A204.1 (cell line): ENCODE results near the gene FAM184A.
"Not testable (repeated sequence)": the region's sequence is repeated elsewhere in the genome, so short reads cannot be mapped to it uniquely, and the experiment has no call there.

ENCODE experiments used
- FAIRE-seq: peaks from 2 replicates; lab custom pipeline; 2012; peaks lifted over from hg19 to GRCh38; lab: Jason Lieb, UNC

FAM184A gene

DNA sequence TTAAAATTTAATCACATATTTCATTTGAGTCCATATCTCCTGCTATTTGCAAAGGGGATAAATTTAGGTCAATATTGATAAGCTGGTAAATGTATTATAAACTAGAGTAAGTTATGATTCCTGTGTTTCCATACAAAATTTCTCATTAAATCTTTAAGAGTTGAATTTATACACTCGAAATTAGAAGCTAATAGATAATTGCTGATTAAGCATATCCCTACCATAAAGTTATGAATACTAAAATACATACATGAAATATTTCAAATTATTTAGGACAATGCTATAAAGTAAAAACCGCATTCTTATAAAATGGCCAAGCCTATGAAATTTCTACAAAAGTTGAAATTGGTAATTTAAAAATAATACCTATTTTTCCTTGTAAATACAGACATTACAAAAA is 71.5 kb downstream of the FAM184A start:
- peak; percentile 43 for FAIRE-seq

DNA sequence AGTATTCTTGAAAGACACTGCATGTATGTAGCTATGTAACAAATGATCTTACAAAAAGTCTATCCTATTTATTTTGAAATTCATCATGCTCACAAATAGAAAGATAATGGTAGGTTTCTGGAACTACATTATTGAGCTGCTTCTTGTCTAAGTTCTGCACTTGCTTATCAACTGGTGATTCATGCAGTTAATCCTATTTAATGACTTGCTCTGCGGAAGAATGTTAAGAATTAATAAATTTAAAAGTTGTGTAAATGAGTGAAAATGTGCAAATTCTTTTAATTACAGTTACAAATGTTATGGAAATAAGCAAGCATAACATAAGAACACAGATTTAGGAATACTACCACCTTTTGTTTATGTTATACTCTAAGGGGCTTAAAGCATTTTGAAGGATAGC is 76.4 kb downstream of the FAM184A start:
- no peak for FAIRE-seq

DNA sequence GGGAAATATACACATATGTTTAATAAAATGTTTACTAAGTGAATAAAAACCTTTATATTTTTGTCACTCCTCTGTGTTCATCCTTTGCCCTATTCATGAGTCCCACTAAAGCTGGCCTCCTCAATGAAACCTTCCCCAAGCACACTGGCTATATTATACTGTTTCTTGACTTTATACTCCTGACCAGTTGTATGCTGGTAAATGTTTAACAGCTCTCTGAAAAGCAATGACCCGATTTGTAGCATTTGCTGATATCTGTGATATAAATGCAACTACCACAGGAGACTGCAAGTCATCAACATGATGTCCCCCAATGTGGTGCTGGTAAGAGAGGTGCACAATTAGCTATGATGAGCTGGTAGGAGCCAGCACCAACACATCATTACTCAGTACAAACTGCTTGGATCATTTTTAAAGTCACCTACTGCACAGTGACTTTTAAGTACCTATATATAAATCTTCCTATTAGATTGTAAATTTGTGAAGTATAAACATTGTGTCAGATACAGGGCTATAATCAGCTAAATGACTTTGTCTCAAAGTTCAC is 78.9 kb downstream of the FAM184A start:
- no peak for FAIRE-seq

GRCh38 chr6:118997426-118997825 is 81.0 kb downstream of the FAM184A start:
- not testable (repeated sequence) for FAIRE-seq

DNA sequence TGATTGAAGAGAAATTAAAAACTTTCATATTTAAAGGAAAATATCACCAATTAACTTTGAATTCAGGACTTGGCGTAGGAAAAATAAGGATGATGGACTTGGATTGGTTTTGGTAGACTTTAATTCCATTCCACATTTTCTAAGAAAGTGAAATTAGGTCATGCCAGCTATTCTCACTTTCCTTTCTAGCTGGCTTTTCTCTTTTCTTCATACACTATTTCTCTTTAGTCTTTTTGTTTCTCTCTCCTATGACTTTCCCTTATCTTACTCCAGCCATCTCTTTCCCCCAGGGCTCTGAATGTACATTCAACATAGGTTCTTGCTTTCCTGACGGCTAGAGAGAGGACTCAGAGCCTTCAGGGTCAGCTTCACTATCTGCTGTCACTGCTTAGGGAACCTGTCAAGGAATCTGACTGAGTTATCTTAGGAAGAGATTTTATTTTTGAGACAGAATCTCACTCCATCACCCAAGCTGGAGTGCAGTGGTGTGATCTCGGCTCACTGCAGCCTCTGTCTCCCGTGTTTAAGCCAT is 82.1 kb downstream of the FAM184A start:
- FAIRE-seq: no peak

GRCh38 chr6:118993803-118994251 is 84.6 kb downstream of the FAM184A start:
- FAIRE-seq: no peak

DNA sequence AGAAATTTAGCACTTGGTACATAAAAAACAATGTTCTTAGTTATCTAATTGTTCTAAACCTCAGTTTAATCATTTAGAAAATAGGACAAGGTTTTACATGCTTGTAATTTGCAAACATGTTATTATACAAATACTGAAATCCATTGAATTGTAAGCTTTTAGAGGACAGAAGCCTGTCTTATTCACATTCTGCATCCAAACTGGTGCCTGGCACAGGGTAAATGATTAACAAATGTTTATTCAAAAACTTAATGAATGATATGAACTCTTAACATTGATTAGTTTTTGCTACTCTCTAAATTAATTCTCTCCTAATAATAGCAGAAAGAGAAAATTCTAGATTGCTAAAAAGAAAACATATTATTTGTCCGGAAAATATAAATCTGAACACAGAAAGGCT is 85.1 kb downstream of the FAM184A start:
- no peak for FAIRE-seq

DNA sequence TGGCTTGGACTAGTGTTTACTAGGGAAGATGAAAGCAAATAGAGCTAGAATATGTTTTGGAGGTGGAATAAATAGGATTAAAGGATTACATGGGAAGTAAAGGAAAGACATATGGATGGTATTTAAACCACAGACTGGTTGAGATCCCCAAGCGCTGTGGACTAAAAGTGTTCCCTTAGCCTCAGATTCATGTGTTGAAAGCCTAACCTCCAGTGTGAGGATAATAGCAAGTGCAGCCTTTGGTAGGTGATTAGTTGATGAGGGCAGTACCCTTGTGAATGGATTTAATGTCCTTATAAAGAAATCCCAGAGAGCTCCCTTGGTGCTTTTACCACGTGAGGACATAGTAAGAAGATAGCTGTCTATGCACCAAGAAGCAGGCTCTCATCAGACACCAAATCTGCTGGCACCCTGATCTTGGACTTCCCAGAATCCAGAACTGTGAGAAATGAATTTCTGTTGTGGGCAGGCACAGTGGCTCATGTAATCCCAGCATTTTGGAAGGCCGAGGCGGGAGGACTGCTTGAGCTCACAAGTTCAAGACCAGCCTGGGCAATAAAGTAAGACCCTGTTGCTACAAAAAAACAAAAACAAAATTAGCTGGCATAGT is 86.2 kb downstream of the FAM184A start:
- FAIRE-seq: no peak

- no peak for FAIRE-seq
Measured at GRCh38 chr6:118986312-118986711, 92.2 kb downstream of the FAM184A start.

- FAIRE-seq: no peak
Measured at GRCh38 chr6:118985123-118985830, 93.2 kb downstream of the FAM184A start.

GRCh38 chr6:118984342-118984741 is 94.1 kb downstream of the FAM184A start:
- FAIRE-seq: no peak

DNA sequence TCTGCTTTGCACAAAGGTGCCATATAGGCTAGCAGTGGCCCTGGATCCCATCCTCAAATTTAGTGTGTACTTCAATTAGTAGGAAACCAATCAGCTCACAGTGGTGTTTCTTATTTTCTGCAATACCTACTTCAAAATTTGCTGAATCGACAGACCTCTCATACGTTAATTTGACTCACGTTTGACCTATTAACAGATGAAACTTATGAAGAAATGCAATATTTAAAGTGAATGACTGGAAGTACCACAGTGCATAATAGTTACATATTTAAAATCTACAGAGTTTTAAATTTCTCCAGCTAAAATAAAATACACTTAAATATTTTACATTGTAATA is 95.9 kb downstream of the FAM184A start:
- FAIRE-seq: peak; percentile 32

- no peak for FAIRE-seq
Measured at GRCh38 chr6:118981884-118982574, 96.4 kb downstream of the FAM184A start.

DNA sequence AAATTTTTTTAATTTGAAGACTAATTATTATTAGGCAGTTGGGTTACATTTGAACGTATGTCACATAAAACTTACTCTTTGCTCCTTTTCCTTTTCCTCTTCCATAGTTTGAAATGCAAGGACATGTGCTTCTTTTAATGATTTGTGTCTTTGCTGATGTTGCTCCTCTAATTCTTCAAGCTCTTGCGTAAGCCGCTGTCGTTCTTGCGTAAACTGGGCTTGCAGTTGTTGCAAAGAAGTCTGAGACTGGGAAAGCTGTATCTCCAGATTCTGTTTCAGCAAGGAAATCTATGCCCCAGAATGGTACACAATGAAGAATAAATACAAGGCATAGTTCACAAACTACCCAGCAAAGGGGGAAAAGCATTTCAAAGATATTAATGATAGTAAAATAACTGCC is 98.4 kb downstream of the FAM184A start:
- FAIRE-seq: no peak

GRCh38 chr6:118974790-118975189 is 103.7 kb downstream of the FAM184A start:
- FAIRE-seq: no peak

DNA sequence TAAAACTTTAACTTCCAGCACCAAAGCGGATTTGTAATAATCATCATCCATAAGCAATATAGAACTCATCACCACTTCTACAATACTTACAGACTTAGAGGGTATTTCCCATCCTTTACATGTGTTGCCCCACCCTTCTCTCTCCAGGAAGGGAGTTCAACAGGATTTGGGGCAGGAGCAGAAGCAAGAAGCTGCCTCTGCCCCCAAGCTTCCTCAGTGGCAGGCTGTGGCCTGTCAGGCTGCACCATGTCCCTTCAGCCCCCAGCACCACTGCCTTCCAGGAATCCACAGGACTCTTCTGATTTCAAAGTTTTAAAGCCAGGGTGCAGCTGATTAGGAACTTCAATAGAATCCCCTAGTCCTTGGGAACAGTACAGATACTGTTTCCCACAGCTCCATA is 106.8 kb downstream of the FAM184A start:
- no peak for FAIRE-seq

GRCh38 chr6:118970866-118971265 is 107.6 kb downstream of the FAM184A start:
- FAIRE-seq: no peak

DNA sequence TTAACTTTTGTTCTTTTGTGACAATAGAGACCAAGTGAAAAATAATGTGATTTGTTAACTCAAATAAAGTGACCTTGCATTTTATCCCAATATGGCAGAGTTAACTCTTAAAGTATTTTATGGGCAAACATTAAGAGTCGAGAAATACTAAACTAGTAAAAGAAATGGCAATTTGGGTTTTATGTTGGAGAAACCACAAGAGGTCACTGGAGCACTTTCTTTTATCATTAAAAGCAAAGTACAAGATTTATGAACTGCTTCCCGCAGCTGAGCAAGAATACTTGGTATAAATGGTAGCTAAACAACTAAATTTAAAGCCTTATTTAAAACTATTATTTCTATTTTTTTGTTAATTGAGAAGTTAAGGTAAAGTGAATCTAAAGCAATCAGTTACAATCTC is 110.0 kb downstream of the FAM184A start:
- peak; percentile 98 for FAIRE-seq

GRCh38 chr6:118967239-118967638 is 111.2 kb downstream of the FAM184A start:
- FAIRE-seq: no peak

GRCh38 chr6:118965843-118966370 is 112.6 kb downstream of the FAM184A start:
- no peak for FAIRE-seq

GRCh38 chr6:118965371-118965770 is 113.1 kb downstream of the FAM184A start:
- FAIRE-seq: no peak

DNA sequence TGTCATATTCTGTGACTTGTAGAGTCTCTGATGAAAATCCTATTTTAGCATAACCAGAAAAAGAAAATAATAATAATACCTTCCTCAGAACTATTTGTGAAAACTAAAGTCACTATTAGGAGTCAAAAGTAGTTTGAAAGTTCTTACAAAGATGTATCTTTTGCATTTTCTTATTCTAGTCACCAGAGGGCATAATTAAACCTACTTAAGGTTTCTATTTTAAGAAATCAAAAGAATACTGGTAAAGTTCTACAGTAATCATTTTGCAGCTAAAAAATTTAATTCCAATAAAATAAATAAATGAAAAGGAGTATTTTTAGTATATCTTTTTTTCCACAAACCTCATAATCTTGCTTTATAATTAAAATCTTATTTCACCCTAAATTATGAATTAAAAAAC is 115.5 kb downstream of the FAM184A start:
- FAIRE-seq: peak; percentile 98

DNA sequence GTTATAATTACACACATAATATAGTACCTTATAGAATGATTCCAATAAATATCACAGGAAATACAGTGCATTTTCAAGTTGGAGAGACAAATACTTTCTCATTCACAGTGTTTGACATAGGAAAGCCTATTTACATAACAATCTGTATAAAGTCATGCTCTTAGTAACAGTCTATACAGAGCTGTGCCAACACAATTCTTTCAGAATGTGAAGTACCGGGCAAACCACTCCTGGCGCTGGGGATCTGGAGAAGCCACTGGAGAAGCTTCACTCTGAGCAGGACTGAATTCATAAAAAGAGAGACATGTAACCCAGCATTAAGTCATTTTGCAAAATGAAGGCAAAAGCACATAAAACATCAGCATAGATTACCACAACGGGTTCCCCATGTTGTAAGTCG is 118.6 kb downstream of the FAM184A start:
- no peak for FAIRE-seq
